ENCODE data around the gene LMO7.

The LMO7 gene

GRCh38 chr13:75801388-75801945 is 165.3 kb downstream of the LMO7 start:
- no peak for DNase-seq (ENCODE audit: low read depth)

GRCh38 chr13:75802161-75802560 is 166.0 kb downstream of the LMO7 start:
- no peak for DNase-seq (ENCODE audit: low read depth)

GRCh38 chr13:75803164-75803611 is 167.1 kb downstream of the LMO7 start:
- DNase-seq (ENCODE audit: low read depth), result no peak

- no peak for DNase-seq (ENCODE audit: low read depth)
Measured at GRCh38 chr13:75804054-75804453, 167.9 kb downstream of the LMO7 start.

GRCh38 chr13:75804605-75805004 is 168.5 kb downstream of the LMO7 start:
- DNase-seq (ENCODE audit: low read depth), result no peak

- DNase-seq (ENCODE audit: low read depth), result no peak
Measured at GRCh38 chr13:75806117-75806516, 170.0 kb downstream of the LMO7 start.

- no peak for DNase-seq (ENCODE audit: low read depth)
Measured at GRCh38 chr13:75811361-75811760, 175.2 kb downstream of the LMO7 start.

- no peak for DNase-seq (ENCODE audit: low read depth)
Measured at GRCh38 chr13:75811841-75812240, 175.7 kb downstream of the LMO7 start.

- no peak for DNase-seq (ENCODE audit: low read depth)
Measured at GRCh38 chr13:75812751-75813181, 176.6 kb downstream of the LMO7 start.

GRCh38 chr13:75813323-75813722 is 177.2 kb downstream of the LMO7 start:
- DNase-seq (ENCODE audit: low read depth), result no peak

GRCh38 chr13:75818179-75818967 is 182.2 kb downstream of the LMO7 start:
- DNase-seq (ENCODE audit: low read depth), result no peak

- no peak for DNase-seq (ENCODE audit: low read depth)
Measured at GRCh38 chr13:75818968-75819225, 182.8 kb downstream of the LMO7 start.

- no peak for DNase-seq (ENCODE audit: low read depth)
Measured at GRCh38 chr13:75825161-75825560, 189.0 kb downstream of the LMO7 start.

- no peak for DNase-seq (ENCODE audit: low read depth)
Measured at GRCh38 chr13:75825594-75825993, 189.5 kb downstream of the LMO7 start.

GRCh38 chr13:75826391-75826790 is 190.3 kb downstream of the LMO7 start:
- no peak for DNase-seq (ENCODE audit: low read depth)

- DNase-seq (ENCODE audit: low read depth), result no peak
Measured at GRCh38 chr13:75829830-75830229, 193.7 kb downstream of the LMO7 start.

GRCh38 chr13:75830842-75831241 is 194.7 kb downstream of the LMO7 start:
- no peak for DNase-seq (ENCODE audit: low read depth)

- DNase-seq (ENCODE audit: low read depth), result no peak
Measured at GRCh38 chr13:75831389-75831788, 195.3 kb downstream of the LMO7 start.

- no peak for DNase-seq (ENCODE audit: low read depth)
Measured at GRCh38 chr13:75832812-75833211, 196.7 kb downstream of the LMO7 start.

GRCh38 chr13:75836441-75836840 is 200.3 kb downstream of the LMO7 start:
- DNase-seq (ENCODE audit: low read depth), result no peak

GRCh38 chr13:75838366-75839005 is 202.4 kb downstream of the LMO7 start:
- no peak for DNase-seq (ENCODE audit: low read depth)

GRCh38 chr13:75839406-75839805 is 203.3 kb downstream of the LMO7 start:
- no peak for DNase-seq (ENCODE audit: low read depth)

- no peak for DNase-seq (ENCODE audit: low read depth)
Measured at GRCh38 chr13:75841905-75842304, 205.8 kb downstream of the LMO7 start.

GRCh38 chr13:75843074-75843473 is 206.9 kb downstream of the LMO7 start:
- DNase-seq (ENCODE audit: low read depth), result no peak

Measured in activated T-cell treated with anti-CD3 and anti-CD28 coated beads for 24 hours (primary cell).